HCT116 (cell line): ENCODE data around the gene PLAAT2. TPM values are rescaled to one million over a fixed set of nuclear protein-coding genes. Genes with fewer than 3 reads are reported as not detected.

Experiments
- ATAC-seq: fragments of 200-7000 bp; cut with Tn5 transposase; 2 replicates; pipeline ENCODE4 v1.9.1; 2020; ENCODE audit warnings: mild to moderate bottlenecking, moderate library complexity
- BruUV-seq: library from RNA; stranded (reverse); fragments of 400-500 nt; replicated peaks from 2 replicates; lab custom pipeline; 2021; lab: Mats Ljungman, UMichigan
- CTCF ChIA-PET: fragments of 300-600 bp; sonication (Branson Sonifier 250); formaldehyde crosslinking; loops from one replicate; lab custom pipeline; 2021; ENCODE audit warnings: antibody characterized with exemption; lab: Charles Lee
- POLR2A ChIA-PET: fragments of 300-600, 350-600 bp; sonication (Branson Sonifier 250); formaldehyde crosslinking; loops from one replicate; lab custom pipeline; 2021; ENCODE audit warnings: antibody characterized with exemption; lab: Charles Lee
- RAD21 ChIA-PET, 2 experiments: fragments of 300-600 bp; sonication (Branson Sonifier 250); formaldehyde crosslinking; loops; one replicate each; lab custom pipeline; 2023; ENCODE audit warnings: low total read pairs in 2 of 2; ENCODE audit not compliant: uncharacterized antibody in 2 of 2, unreplicated experiment in 2 of 2, low non-redundant PET in 1 of 2; lab: Charles Lee
- DNase-seq: peaks from one replicate; pipeline ENCODE4 v3.0.0-alpha.2; 2010; ENCODE audit warnings: low read depth, low spot score
- H2AFZ ChIP-seq: fragments of 200-600 bp; shearing (Covaris generic), sonication (generic); 2 replicates; pipeline ENCODE4 v1.6.1; 2017; ENCODE audit warnings: low read depth, mixed run types, mixed read lengths, antibody characterized with exemption, low read length; ENCODE audit not compliant: poor library complexity, severe bottlenecking
- H3K27ac ChIP-seq: 2 replicates; pipeline ENCODE4 v1.5.1; 2012; ENCODE audit warnings: low read depth, low read length
- H3K27me3 ChIP-seq: fragments of 200-600 bp; sonication (generic); 2 replicates; pipeline ENCODE4 v1.6.1; 2016; ENCODE audit warnings: mixed run types, low read length, mixed read lengths; ENCODE audit not compliant: insufficient read depth
- H3K36me3 ChIP-seq, 2 experiments: fragments of 200-500 bp in 1 of 2; fragments of 200-600 bp in 1 of 2; sonication (Bioruptor generic) in 1 of 2; sonication (generic) in 1 of 2; 2 replicates each; pipeline versions ENCODE4 v1.5.1 to v1.6.1; 2014 to 2016; ENCODE audit warnings: low read length in 2 of 2, inconsistent platforms in 1 of 2, mixed read lengths in 1 of 2, mixed run types in 1 of 2; ENCODE audit not compliant: insufficient read depth in 2 of 2, control insufficient read depth in 1 of 2
- H3K4me1 ChIP-seq, 2 experiments: fragments of 200-600 bp in 1 of 2; sonication (generic) in 1 of 2; 2 replicates each; pipeline versions ENCODE4 v1.5.1 to v1.6.1; 2012 to 2017; ENCODE audit warnings: low read length in 2 of 2, inconsistent platforms in 1 of 2, mild to moderate bottlenecking in 1 of 2, mixed read lengths in 1 of 2, mixed run types in 1 of 2, moderate library complexity in 1 of 2; ENCODE audit not compliant: insufficient read depth in 2 of 2, control insufficient read depth in 1 of 2
- H3K4me2 ChIP-seq: fragments of 200-600 bp; sonication (generic); 2 replicates; pipeline ENCODE4 v1.6.1; 2017; ENCODE audit warnings: mixed run types, low read length, mixed read lengths
- H3K4me3 ChIP-seq, 2 experiments: fragments of 200-600 bp in 1 of 2; sonication (generic) in 1 of 2; replicated peaks in 1 of 2; 2 replicates each; pipeline ENCODE4 v1.5.1; 2011 to 2016; ENCODE audit warnings: low read length in 2 of 2, control low read depth in 1 of 2, low read depth in 1 of 2, mild to moderate bottlenecking in 1 of 2, mixed read lengths in 1 of 2, mixed run types in 1 of 2
- H3K79me2 ChIP-seq: fragments of 200-600 bp; sonication (generic); 2 replicates; pipeline ENCODE4 v1.6.1; 2017; ENCODE audit warnings: mild to moderate bottlenecking, mixed run types, low read length, moderate library complexity, mixed read lengths; ENCODE audit not compliant: insufficient read depth
- H3K9ac ChIP-seq: fragments of 200-600 bp; sonication (generic); 2 replicates; pipeline ENCODE4 v1.6.1; 2016; ENCODE audit warnings: low read length, mixed read lengths
- H3K9me2 ChIP-seq: fragments of 200-600 bp; sonication (generic), shearing (Covaris generic); 2 replicates; pipeline ENCODE4 v1.6.1; 2017; ENCODE audit warnings: mixed run types, mild to moderate bottlenecking, moderate library complexity; ENCODE audit not compliant: insufficient read depth
- H3K9me3 ChIP-seq, 2 experiments: fragments of 200-500 bp in 1 of 2; fragments of 200-600 bp in 1 of 2; sonication (Bioruptor generic) in 1 of 2; sonication (generic) in 1 of 2; 2 replicates each; pipeline ENCODE4 v1.6.1; 2014 to 2017; ENCODE audit warnings: low read length in 2 of 2, mixed read lengths in 2 of 2, inconsistent platforms in 1 of 2, low read depth in 1 of 2, mild to moderate bottlenecking in 1 of 2, mixed run types in 1 of 2, moderate library complexity in 1 of 2; ENCODE audit not compliant: control insufficient read depth in 1 of 2, insufficient read depth in 1 of 2
- H4K20me1 ChIP-seq: fragments of 200-600 bp; sonication (generic), shearing (Covaris generic); 2 replicates; pipeline ENCODE4 v1.6.1; 2017; ENCODE audit warnings: mixed run types, mild to moderate bottlenecking, moderate library complexity; ENCODE audit not compliant: insufficient read depth
- ATF3 ChIP-seq: IDR thresholded peaks from 2 replicates; pipeline ENCODE4 v1.6.1; 2012
- CBX3 ChIP-seq: IDR thresholded peaks from 2 replicates; pipeline ENCODE4 v1.6.1; 2012; ENCODE audit warnings: low read depth
- CTCF ChIP-seq, 3 experiments: fragments of 200-600 bp in 1 of 3; sonication (generic) in 1 of 3; IDR thresholded peaks in 2 of 3; conservative IDR thresholded peaks in 1 of 3; 2 replicates each; pipeline ENCODE4 v1.5.1; 2012 to 2017; ENCODE audit warnings: low read depth in 2 of 3, low read length in 2 of 3, antibody characterized with exemption in 1 of 3, borderline replicate concordance in 1 of 3, control low read depth in 1 of 3, mild to moderate bottlenecking in 1 of 3, mixed read lengths in 1 of 3, mixed run types in 1 of 3, moderate library complexity in 1 of 3; ENCODE audit not compliant: insufficient read depth in 1 of 3
- EGR1 ChIP-seq: IDR thresholded peaks from 2 replicates; pipeline ENCODE4 v1.6.1; 2012; ENCODE audit warnings: low read depth
- ELF1 ChIP-seq: IDR thresholded peaks from 2 replicates; pipeline ENCODE4 v1.6.1; 2012; ENCODE audit warnings: low read depth, borderline replicate concordance
- EZH2 ChIP-seq: fragments of 200-600 bp; sonication (generic); IDR thresholded peaks from 2 replicates; pipeline ENCODE4 v1.6.1; 2017; ENCODE audit warnings: antibody characterized with exemption, mixed run types
- FOSL1 ChIP-seq: IDR thresholded peaks from 2 replicates; pipeline ENCODE4 v1.6.1; 2012; ENCODE audit warnings: low read depth
- JUND ChIP-seq: IDR thresholded peaks from 2 replicates; pipeline ENCODE4 v1.6.1; 2012
- MAX ChIP-seq: IDR thresholded peaks from 2 replicates; pipeline ENCODE4 v1.6.1; 2012
- POLR2A ChIP-seq: IDR thresholded peaks from 2 replicates; pipeline ENCODE4 v1.7.0; 2011; ENCODE audit warnings: borderline replicate concordance; ENCODE audit not compliant: insufficient read depth, insufficient read length; ENCODE audit errors: extremely low read depth
- POLR2AphosphoS5 ChIP-seq: IDR thresholded peaks from 2 replicates; pipeline ENCODE4 v1.6.1; 2011; ENCODE audit warnings: mild to moderate bottlenecking, low read depth, low read length, moderate library complexity
- RAD21 ChIP-seq: IDR thresholded peaks from 2 replicates; pipeline ENCODE4 v1.6.1; 2012; ENCODE audit warnings: low read depth, mild to moderate bottlenecking
- SIN3A ChIP-seq: IDR thresholded peaks from 2 replicates; pipeline ENCODE4 v1.6.1; 2012; ENCODE audit warnings: low read depth
- SRF ChIP-seq: IDR thresholded peaks from 2 replicates; pipeline ENCODE4 v1.6.1; 2012; ENCODE audit warnings: low read depth
- ZBTB33 ChIP-seq: IDR thresholded peaks from 2 replicates; pipeline ENCODE4 v1.6.1; 2011; ENCODE audit warnings: mild to moderate bottlenecking, low read length, moderate library complexity; ENCODE audit not compliant: insufficient replicate concordance; ENCODE audit errors: extremely low read depth
- ZFX ChIP-seq: fragments of 450-650 bp; IDR thresholded peaks from 2 replicates; pipeline ENCODE4 v1.6.1; 2017
- ZNF274 ChIP-seq: fragments of 200-500 bp; sonication (Bioruptor generic); IDR thresholded peaks from 2 replicates; pipeline ENCODE4 v1.6.1; 2014; ENCODE audit warnings: mild to moderate bottlenecking, low read depth, low read length, inconsistent platforms
- intact Hi-C: fragments of 100-400 bp; cut with micrococcal nuclease; formaldehyde crosslinking; loops from 2 replicates; pipeline ENCODE4 v1.10.0; 2022
- total RNA-seq: library from RNA; stranded (reverse); gene quantifications from one replicate; pipeline ENCODE4 v1.2.1, GENCODE V29; 2021; ENCODE audit not compliant: unreplicated experiment

Gene PLAAT2
- total RNA-seq, 1 experiment from 2014 or later: not detected

- H4K20me1 ChIP-seq: no peaks in the 10 kb centered on the region
- DNase-seq (no peak), ATAC-seq (no peak)
- no peak overlapping the region for H2AFZ ChIP-seq
- no peak overlapping the region for H3K4me2 ChIP-seq
- TF ChIP-seq POLR2AphosphoS5: no peak
- no peak for TF ChIP-seq ZBTB33
- RAD21 ChIA-PET: interaction anchor here in 1 of 2 experiments (0.6 kb wide), 1 partner anchor 580 kb away, joined by 3 read pairs; no protein-coding TSS in a partner anchor
- no peak overlapping the region for H3K4me3 ChIP-seq
- H3K9me3 ChIP-seq: no peaks in the 10 kb centered on the region
- H3K9ac ChIP-seq: no peak overlapping the region
- H3K27me3 ChIP-seq: no peaks in the 10 kb centered on the region
- POLR2A ChIA-PET: no interaction called here
- CTCF ChIA-PET: interaction anchor here (1.4 kb wide), 1 partner anchor 16 kb away, joined by 4 read pairs; no protein-coding TSS in a partner anchor
- no TSS peak for BruUV-seq
- H3K27ac ChIP-seq: no peak overlapping the region
- 0 out of 4 replicates have a peak, but pooled peaks cover 0 to 4% of the 10 kb centered on the region in 2 experiments for H3K36me3 ChIP-seq
- H3K4me1 ChIP-seq: no peaks in the 10 kb centered on the region
- no peaks in the 10 kb centered on the region for H3K9me2 ChIP-seq
- intact Hi-C loops: no loop called here
- no peaks in the 10 kb centered on the region for H3K79me2 ChIP-seq
Observed at GRCh38 chr11:63590024-63590788, 27.0 kb upstream of the PLAAT2 start.

- H2AFZ ChIP-seq: no peak overlapping the region
- RAD21 ChIA-PET: no interaction called here
- DNase-seq (no peak), ATAC-seq (no peak)
- H3K36me3 ChIP-seq: 0 out of 4 replicates have a peak, but pooled peaks cover 0 to 4% of the 10 kb centered on the region in 2 experiments
- H3K4me1 ChIP-seq: no peaks in the 10 kb centered on the region
- H3K9me3 ChIP-seq: no peaks in the 10 kb centered on the region
- no peak overlapping the region for H3K4me3 ChIP-seq
- no peaks in the 10 kb centered on the region for H3K9me2 ChIP-seq
- no peaks in the 10 kb centered on the region for H3K79me2 ChIP-seq
- POLR2A ChIA-PET: no interaction called here
- no peaks in the 10 kb centered on the region for H4K20me1 ChIP-seq
- H3K9ac ChIP-seq: no peak overlapping the region
- intact Hi-C loops: no loop called here
- no TSS peak for BruUV-seq
- no peak overlapping the region for H3K4me2 ChIP-seq
- H3K27me3 ChIP-seq: no peaks in the 10 kb centered on the region
- CTCF ChIA-PET: interaction anchor here (1.4 kb wide), 1 partner anchor 17 kb away, joined by 4 read pairs; no protein-coding TSS in a partner anchor
- no peak overlapping the region for H3K27ac ChIP-seq
- no peak for TF ChIP-seq POLR2AphosphoS5
- TF ChIP-seq SIN3A: no peak
- no peak for TF ChIP-seq JUND
- no peak for TF ChIP-seq ZFX
- TF ChIP-seq SRF: no peak
- TF ChIP-seq EZH2: no peak
- TF ChIP-seq CTCF (IDR thresholded peaks at IDR 0.05 in 2 of 3, conservative IDR thresholded peaks at IDR 0.05 in 1 of 3; ENCODE audit: borderline replicate concordance in 1 of 3, insufficient read depth in 1 of 3, low read depth in 2 of 3, low read length in 2 of 3): no peak
- TF ChIP-seq CBX3: no peak
- TF ChIP-seq FOSL1: no peak
- TF ChIP-seq ZNF274: no peak
- TF ChIP-seq MAX: no peak
- TF ChIP-seq ELF1: no peak
- TF ChIP-seq POLR2A: no peak
- no peak for TF ChIP-seq EGR1
- no peak for TF ChIP-seq RAD21
- no peak for TF ChIP-seq ATF3
Observed at GRCh38 chr11:63589000-63589399, 25.8 kb upstream of the PLAAT2 start.
